Activated CD4-positive, alpha-beta T cell treated with anti-CD3 and anti-CD28 coated beads for 36 hours (primary cell): ENCODE results near the gene KLHDC10. TPM values are rescaled to one million over a fixed set of nuclear protein-coding genes. Genes with fewer than 3 reads are reported as not detected.
A peak's percentile ranks its signal among the peaks of the same experiment; 100 is the strongest.
"Not testable (repeated sequence)": the region's sequence is repeated elsewhere in the genome, so short reads cannot be mapped to it uniquely, and the experiment has no call there.

Source experiments
- ATAC-seq: fragments of 200-7000 bp; cut with Tn5 transposase; one replicate; pipeline ENCODE4 v1.10.0; 2021; ENCODE audit warnings: mild to moderate bottlenecking, moderate library complexity
- CTCF ChIA-PET: fragments of 350-600 bp; sonication (Branson Sonifier 250); formaldehyde crosslinking; loops from one replicate; lab custom pipeline; 2021; ENCODE audit warnings: antibody characterized with exemption; lab: Charles Lee
- POLR2A ChIA-PET: fragments of 350-600 bp; sonication (Branson Sonifier 250); formaldehyde crosslinking; loops from one replicate; lab custom pipeline; 2021; ENCODE audit warnings: antibody characterized with exemption, inconsistent platforms; lab: Charles Lee
- DNase-seq: peaks from one replicate; pipeline ENCODE4 v3.0.0-alpha.2; 2020
- H3K27ac Mint-ChIP-seq: one replicate; pipeline ENCODE4 v1.8.0; 2021; ENCODE audit warnings: mixed read lengths
- H3K27me3 Mint-ChIP-seq: one replicate; pipeline ENCODE4 v1.8.0; 2021; ENCODE audit warnings: mixed read lengths
- H3K36me3 Mint-ChIP-seq: one replicate; pipeline ENCODE4 v1.8.0; 2021; ENCODE audit warnings: low read depth, mixed read lengths
- H3K4me1 Mint-ChIP-seq: one replicate; pipeline ENCODE4 v1.8.0; 2021; ENCODE audit warnings: mixed read lengths
- H3K4me3 Mint-ChIP-seq: one replicate; pipeline ENCODE4 v1.8.0; 2021; ENCODE audit warnings: mild to moderate bottlenecking, moderate library complexity, mixed read lengths
- H3K9me3 Mint-ChIP-seq: one replicate; pipeline ENCODE4 v1.8.0; 2021; ENCODE audit warnings: low read depth, mixed read lengths
- intact Hi-C, 2 experiments: fragments of 100-400 bp; cut with DNase I in 1 of 2; cut with micrococcal nuclease in 1 of 2; formaldehyde crosslinking; loops; one replicate each; pipeline versions ENCODE4 v1.14.2 to v1.15.1; 2022 to 2024; cut with DNase I, micrococcal nuclease
- total RNA-seq, 2 experiments: library from RNA; stranded (reverse); gene quantifications; one replicate each; pipeline ENCODE4 v1.2.3, GENCODE V29; 2021

Gene KLHDC10
- total RNA-seq: 10 to 100 TPM; 13.5 to 14.2 TPM

GRCh38 chr7:130069978-130070860 lies at the start of gene KLHDC10:
Gene KLHDC10 (plus strand): TSS chr7:130070534. CDS start chr7:130070644, 110 bp downstream.
- peak within 1 kb of the TSS; percentile 90 for H3K27ac Mint-ChIP-seq

GRCh38 chr7:130021105-130021834 lies 49.1 kb upstream of the KLHDC10 start:
- Mint-ChIP-seq H3K4me1 (no peaks in the 10 kb centered on the region), H3K27me3 (no peaks in the 10 kb centered on the region), H3K36me3 (peaks cover 38% of the 10 kb centered on the region), H3K4me3 (no peak overlapping the region), H3K27ac (no peak overlapping the region), H3K9me3 (no peaks in the 10 kb centered on the region)
- CTCF ChIA-PET: interaction anchor here (3.5 kb wide), 1 partner anchor 9 kb away, joined by 16 read pairs; no protein-coding TSS in a partner anchor
- no peak for DNase-seq
- intact Hi-C loops: no loop called here
- no peak for ATAC-seq
- POLR2A ChIA-PET: no interaction called here

More at GRCh38 chr7:130069978-130070860, at the start of gene KLHDC10:
- CTCF ChIA-PET: interaction anchor here (0.6 to 5.2 kb wide), 15 partner anchors 10 to 762 kb away, joined by 3 to 26 read pairs (median 3); no protein-coding TSS in a partner anchor
- H3K9me3 Mint-ChIP-seq: no peaks in the 10 kb centered on the region
- ATAC-seq (peak; percentile 98), DNase-seq (peak; percentile 97)
- POLR2A ChIA-PET: interaction anchor here (0.6 to 0.7 kb wide), 3 partner anchors 135 to 925 kb away, joined by 3 to 4 read pairs (median 4); partner anchors contain the start of gene TMEM209
- no peaks in the 10 kb centered on the region for H3K27me3 Mint-ChIP-seq
- intact Hi-C loops: loop anchor here (1.0 to 10.0 kb wide), 14 partner anchors 19 to 846 kb away; partner anchors contain the start of genes TMEM209 (in 2 of the 2), ZC3HC1 (in 2 of the 2), CEP41 (in 1 of the 2) and COPG2 (in 1 of the 2)
- H3K4me1 Mint-ChIP-seq: peaks cover 32% of the 10 kb centered on the region
- H3K4me3 Mint-ChIP-seq: peak within 1 kb of the TSS; percentile 91
- no peaks in the 10 kb centered on the region for H3K36me3 Mint-ChIP-seq

GRCh38 chr7:130022115-130022514 lies 48.2 kb upstream of the KLHDC10 start:
- Mint-ChIP-seq H3K36me3 (peaks cover 41% of the 10 kb centered on the region), H3K27ac (no peak overlapping the region), H3K4me3 (no peak overlapping the region), H3K27me3 (no peaks in the 10 kb centered on the region), H3K4me1 (no peaks in the 10 kb centered on the region), H3K9me3 (no peaks in the 10 kb centered on the region)
- intact Hi-C loops: no loop called here
- DNase-seq (no peak), ATAC-seq (no peak)
- ChIA-PET POLR2A (no interaction called here), CTCF (interaction anchor here (3.5 kb wide), 1 partner anchor 10 kb away, joined by 16 read pairs; no protein-coding TSS in a partner anchor)

- no peak overlapping the region for H3K4me3 Mint-ChIP-seq
- no peaks in the 10 kb centered on the region for H3K4me1 Mint-ChIP-seq
- H3K27ac Mint-ChIP-seq: no peak overlapping the region
- DNase-seq (peak; percentile 19), ATAC-seq (peak; percentile 53)
- no peaks in the 10 kb centered on the region for H3K9me3 Mint-ChIP-seq
- CTCF ChIA-PET: interaction anchor here (3.5 kb wide), 1 partner anchor 11 kb away, joined by 16 read pairs; no protein-coding TSS in a partner anchor
- POLR2A ChIA-PET: no interaction called here
- H3K27me3 Mint-ChIP-seq: no peaks in the 10 kb centered on the region
- H3K36me3 Mint-ChIP-seq: peaks cover 45% of the 10 kb centered on the region
- intact Hi-C loops: no loop called here
Observed at GRCh38 chr7:130022623-130023175, 47.6 kb upstream of the KLHDC10 start.

- no peak for ATAC-seq
- Mint-ChIP-seq H3K27ac (no peak overlapping the region), H3K4me3 (no peak overlapping the region), H3K36me3 (peaks cover 47% of the 10 kb centered on the region), H3K4me1 (no peaks in the 10 kb centered on the region), H3K9me3 (no peaks in the 10 kb centered on the region), H3K27me3 (no peaks in the 10 kb centered on the region)
- POLR2A ChIA-PET: no interaction called here
- intact Hi-C loops: no loop called here
- DNase-seq: no peak
- CTCF ChIA-PET: interaction anchor here (3.5 kb wide), 1 partner anchor 13 kb away, joined by 16 read pairs; no protein-coding TSS in a partner anchor
Observed at GRCh38 chr7:130024390-130024789, 45.9 kb upstream of the KLHDC10 start.

GRCh38 chr7:130032698-130033097 lies 37.6 kb upstream of the KLHDC10 start:
- H3K27ac Mint-ChIP-seq: no peak overlapping the region
- H3K4me1 Mint-ChIP-seq: no peaks in the 10 kb centered on the region
- H3K4me3 Mint-ChIP-seq: no peak overlapping the region
- DNase-seq (no peak), ATAC-seq (no peak)
- ChIA-PET CTCF (interaction anchor here (0.8 kb wide), 1 partner anchor 537 kb away, joined by 4 read pairs; no protein-coding TSS in a partner anchor), POLR2A (no interaction called here)
- H3K9me3 Mint-ChIP-seq: no peaks in the 10 kb centered on the region
- intact Hi-C loops: no loop called here
- no peaks in the 10 kb centered on the region for H3K27me3 Mint-ChIP-seq
- peaks cover 29% of the 10 kb centered on the region for H3K36me3 Mint-ChIP-seq

GRCh38 chr7:130037703-130038102 lies 32.6 kb upstream of the KLHDC10 start:
- Mint-ChIP-seq H3K4me1 (no peaks in the 10 kb centered on the region), H3K27ac (no peak overlapping the region), H3K9me3 (no peaks in the 10 kb centered on the region), H3K36me3 (peaks cover 26% of the 10 kb centered on the region), H3K27me3 (no peaks in the 10 kb centered on the region), H3K4me3 (no peak overlapping the region)
- ATAC-seq (no peak), DNase-seq (no peak)
- CTCF ChIA-PET: no interaction called here
- intact Hi-C loops: no loop called here
- POLR2A ChIA-PET: no interaction called here

GRCh38 chr7:130040576-130040975 lies 29.8 kb upstream of the KLHDC10 start:
- H3K36me3 Mint-ChIP-seq: peaks cover 24% of the 10 kb centered on the region
- no peaks in the 10 kb centered on the region for H3K9me3 Mint-ChIP-seq
- POLR2A ChIA-PET: interaction anchor here (0.6 kb wide), 1 partner anchor 136 kb away, joined by 3 read pairs; no protein-coding TSS in a partner anchor
- no peaks in the 10 kb centered on the region for H3K27me3 Mint-ChIP-seq
- intact Hi-C loops: no loop called here
- no peak for ATAC-seq
- no peak overlapping the region for H3K4me3 Mint-ChIP-seq
- no peaks in the 10 kb centered on the region for H3K4me1 Mint-ChIP-seq
- CTCF ChIA-PET: interaction anchor here (0.7 to 0.8 kb wide), 2 partner anchors 81 to 185 kb away, joined by 4 read pairs; no protein-coding TSS in a partner anchor
- H3K27ac Mint-ChIP-seq: no peak overlapping the region
- DNase-seq: no peak

- Mint-ChIP-seq H3K4me3 (no peak overlapping the region), H3K9me3 (no peaks in the 10 kb centered on the region), H3K4me1 (peaks cover 11% of the 10 kb centered on the region), H3K27ac (no peak overlapping the region), H3K27me3 (no peaks in the 10 kb centered on the region), H3K36me3 (peaks cover 12% of the 10 kb centered on the region)
- ChIA-PET CTCF (no interaction called here), POLR2A (no interaction called here)
- no peak for DNase-seq
- intact Hi-C loops: no loop called here
- ATAC-seq: no peak
Observed at GRCh38 chr7:130047831-130048230, 22.5 kb upstream of the KLHDC10 start.

- H3K36me3 Mint-ChIP-seq: peaks cover 12% of the 10 kb centered on the region
- ATAC-seq (no peak), DNase-seq (no peak)
- H3K4me1 Mint-ChIP-seq: peaks cover 12% of the 10 kb centered on the region
- no peak overlapping the region for H3K4me3 Mint-ChIP-seq
- POLR2A ChIA-PET: no interaction called here
- no peaks in the 10 kb centered on the region for H3K27me3 Mint-ChIP-seq
- CTCF ChIA-PET: no interaction called here
- H3K27ac Mint-ChIP-seq: no peak overlapping the region
- intact Hi-C loops: no loop called here
- no peaks in the 10 kb centered on the region for H3K9me3 Mint-ChIP-seq
Observed at GRCh38 chr7:130048906-130049305, 21.4 kb upstream of the KLHDC10 start.

- H3K27ac Mint-ChIP-seq, H3K4me3 Mint-ChIP-seq, intact Hi-C loops, H3K9me3 Mint-ChIP-seq, DNase-seq, H3K36me3 Mint-ChIP-seq, POLR2A ChIA-PET, ATAC-seq, H3K27me3 Mint-ChIP-seq: not testable (repeated sequence)
- peaks cover 13% of the 10 kb centered on the region for H3K4me1 Mint-ChIP-seq
- CTCF ChIA-PET: interaction anchor here (1.6 kb wide), 1 partner anchor 11 kb away, joined by 6 read pairs; no protein-coding TSS in a partner anchor
Observed at GRCh38 chr7:130052250-130052649, 18.1 kb upstream of the KLHDC10 start.
